HepG2 (cell line): ENCODE measurements around the gene IRF2BPL. TPM values are rescaled to one million over a fixed set of nuclear protein-coding genes. Genes with fewer than 3 reads are reported as not detected.

Source experiments
- ATAC-seq: fragments of 200-7000 bp; cut with Tn5 transposase; 3 replicates; pipeline ENCODE4 v1.9.1; 2020; ENCODE audit warnings: mild to moderate bottlenecking, moderate library complexity
- BruUV-seq: library from RNA; stranded (reverse); fragments of 400-500 nt; replicated peaks from 2 replicates; lab custom pipeline; 2021; lab: Mats Ljungman, UMichigan
- CTCF ChIA-PET: fragments of 300-600 bp; formaldehyde crosslinking; extraction: SDS; loops from one replicate; lab custom pipeline; 2021; ENCODE audit warnings: low total read pairs, inconsistent platforms, low intra/inter-chr PET ratio; lab: Yijun Ruan, JAX
- POLR2A ChIA-PET: fragments of 350-600 bp; sonication (Branson Sonifier 250); formaldehyde crosslinking; loops from one replicate; lab custom pipeline; 2020; ENCODE audit warnings: antibody characterized with exemption, inconsistent platforms; lab: Yijun Ruan, JAX
- DNase-seq: peaks from one replicate; pipeline ENCODE4 v3.0.0-alpha.2; 2015; ENCODE audit warnings: low spot score
- FAIRE-seq: peaks from 3 replicates; lab custom pipeline; 2011; peaks lifted over from hg19 to GRCh38; lab: Jason Lieb, UNC
- H2AFZ ChIP-seq: one replicate; pipeline ENCODE4 v1.6.1; 2011; ENCODE audit warnings: low read length, inconsistent platforms
- H3K27ac ChIP-seq: fragments of 300-600 bp; 3 replicates; pipeline ENCODE4 v1.8.0; 2011; ENCODE audit warnings: mixed run types, mild to moderate bottlenecking, mixed read lengths, low read length, inconsistent platforms; ENCODE audit not compliant: insufficient read depth; ENCODE audit errors: extremely low read length
- H3K27me3 ChIP-seq, 2 experiments: fragments of 200-600 bp in 1 of 2; 2 replicates in 1 of 2; 3 replicates in 1 of 2; pipeline versions ENCODE4 v1.6.0 to v1.8.0; 2011; ENCODE audit warnings: low read length in 2 of 2, mild to moderate bottlenecking in 2 of 2, moderate library complexity in 2 of 2, inconsistent platforms in 1 of 2; ENCODE audit not compliant: insufficient read depth in 2 of 2, control insufficient read depth in 1 of 2
- H3K36me3 ChIP-seq, 2 experiments: fragments of 200-600 bp in 1 of 2; replicated peaks in 1 of 2; 2 replicates in 1 of 2; 3 replicates in 1 of 2; pipeline versions ENCODE4 v1.5.1 to v1.8.0; 2011; ENCODE audit warnings: low read length in 2 of 2, inconsistent platforms in 1 of 2; ENCODE audit not compliant: insufficient read depth in 2 of 2, control insufficient read depth in 1 of 2
- H3K4me1 ChIP-seq: 2 replicates; pipeline ENCODE4 v1.5.1; 2012; ENCODE audit warnings: low read length, inconsistent platforms; ENCODE audit not compliant: insufficient read depth
- H3K4me2 ChIP-seq: 2 replicates; pipeline ENCODE4 v1.6.0; 2011; ENCODE audit warnings: low read depth, low read length, inconsistent platforms
- H3K4me3 ChIP-seq, 3 experiments: fragments of 200-600 bp in 1 of 3; sonication (generic), shearing (Covaris generic) in 1 of 3; replicated peaks in 1 of 3; 2 replicates each; pipeline ENCODE4 v1.5.1; 2011 to 2016; ENCODE audit warnings: low read length in 3 of 3, inconsistent platforms in 2 of 3, low read depth in 2 of 3, mild to moderate bottlenecking in 2 of 3, control low read depth in 1 of 3, mixed read lengths in 1 of 3; ENCODE audit not compliant: insufficient read depth in 1 of 3
- H3K79me2 ChIP-seq: one replicate; pipeline ENCODE4 v1.6.1; 2011; ENCODE audit warnings: low read length, inconsistent platforms; ENCODE audit not compliant: insufficient read depth
- H3K9ac ChIP-seq: 2 replicates; pipeline ENCODE4 v1.6.0; 2011; ENCODE audit warnings: mild to moderate bottlenecking, low read depth, low read length, inconsistent platforms; ENCODE audit not compliant: insufficient read depth
- H3K9me3 ChIP-seq: 2 replicates; pipeline ENCODE4 v1.5.1; 2012; ENCODE audit warnings: mild to moderate bottlenecking, low read length
- H4K20me1 ChIP-seq: 2 replicates; pipeline ENCODE4 v1.6.0; 2011; ENCODE audit warnings: inconsistent platforms, mild to moderate bottlenecking, low read length, moderate library complexity; ENCODE audit not compliant: insufficient read depth
- ATRX ChIP-seq: sonication (generic); formaldehyde crosslinking; IDR thresholded peaks from 2 replicates; pipeline ENCODE4 v1.4.0; 2020; ENCODE audit warnings: missing genetic modification reagents, borderline replicate concordance
- CBX1 ChIP-seq: IDR thresholded peaks from one replicate; pipeline ENCODE4 v1.6.1; 2016; ENCODE audit warnings: antibody characterized with exemption, low read depth
- FLYWCH1 ChIP-seq: sonication (generic); formaldehyde crosslinking; IDR thresholded peaks from 2 replicates; pipeline ENCODE4 v1.8.1; 2023; ENCODE audit warnings: mild to moderate bottlenecking, missing genetic modification reagents
- FOXJ3 ChIP-seq: sonication (generic); formaldehyde crosslinking; IDR thresholded peaks from 2 replicates; pipeline ENCODE4 v1.4.0; 2020; ENCODE audit warnings: missing genetic modification reagents, mild to moderate bottlenecking, borderline replicate concordance
- KDM5B ChIP-seq: sonication (generic); formaldehyde crosslinking; IDR thresholded peaks from 2 replicates; pipeline ENCODE4 v1.4.0; 2020; ENCODE audit warnings: missing genetic modification reagents, mild to moderate bottlenecking, borderline replicate concordance
- MIXL1 ChIP-seq: IDR thresholded peaks from 2 replicates; pipeline ENCODE4 v1.6.1; 2016
- SOX13 ChIP-seq, 3 experiments: fragments of 450-650 bp in 1 of 3; sonication (generic) in 1 of 3; formaldehyde crosslinking in 1 of 3; IDR thresholded peaks in 2 of 3; conservative IDR thresholded peaks in 1 of 3; 2 replicates each; pipeline versions ENCODE4 v1.5.0 to v1.6.1; 2016 to 2020; ENCODE audit warnings: antibody characterized with exemption in 1 of 3, mild to moderate bottlenecking in 1 of 3, missing compliant biosample characterization in 1 of 3, missing genetic modification reagents in 1 of 3, moderate library complexity in 1 of 3
- TRIM24 ChIP-seq: sonication (generic); formaldehyde crosslinking; IDR thresholded peaks from 2 replicates; pipeline ENCODE4 v1.8.0; 2022; ENCODE audit warnings: mild to moderate bottlenecking, missing genetic modification reagents
- ZFP90 ChIP-seq: sonication (generic); formaldehyde crosslinking; IDR thresholded peaks from 2 replicates; pipeline ENCODE4 v1.8.0; 2022; ENCODE audit warnings: missing genetic modification reagents, mild to moderate bottlenecking, inconsistent platforms, borderline replicate concordance
- ZFYVE20 ChIP-seq: sonication (generic); formaldehyde crosslinking; IDR thresholded peaks from 2 replicates; pipeline ENCODE4 v1.8.0; 2023; ENCODE audit warnings: low read depth, mild to moderate bottlenecking, moderate library complexity, missing genetic modification reagents, borderline replicate concordance
- ZMAT3 ChIP-seq: sonication (generic); formaldehyde crosslinking; conservative IDR thresholded peaks from 2 replicates; pipeline ENCODE4 v1.7.0; 2021; ENCODE audit warnings: missing genetic modification reagents
- ZMYM4 ChIP-seq: sonication (generic); formaldehyde crosslinking; IDR thresholded peaks from 2 replicates; pipeline ENCODE4 v1.8.1; 2023; ENCODE audit warnings: mild to moderate bottlenecking, missing genetic modification reagents
- ZNF569 ChIP-seq: sonication (generic); formaldehyde crosslinking; IDR thresholded peaks from 2 replicates; pipeline ENCODE4 v1.5.0; 2020; ENCODE audit warnings: mild to moderate bottlenecking, missing genetic modification reagents, moderate library complexity, borderline replicate concordance
- ZNF772 ChIP-seq: sonication (generic); formaldehyde crosslinking; IDR thresholded peaks from 2 replicates; pipeline ENCODE4 v1.5.0; 2020; ENCODE audit warnings: mild to moderate bottlenecking, missing genetic modification reagents
- WGBS: methylation state at CpG from one replicate; pipeline ENCODE4 v1.1.6; 2017; ENCODE audit warnings: low lambda C conversion rate; 5-methylcytosine and 5-hydroxymethylcytosine counted together
- in situ Hi-C: cut with HindIII; loops from 2 replicates; pipeline ENCODE4 v1.10.0; 2017; ENCODE audit warnings: low pct_unique_long_range_greater_than_20kb; ENCODE audit not compliant: extremely low pct_ligation_motif_present
- intact Hi-C: fragments of 100-400 bp; cut with micrococcal nuclease; formaldehyde crosslinking; loops from one replicate; pipeline ENCODE4 v1.10.0; 2022; ENCODE audit not compliant: unreplicated experiment
- polyA plus RNA-seq, 8 experiments: library from polyadenylated mRNA; depleted of rRNA in 3 of 8; stranded (reverse) in 7 of 8; unstranded in 1 of 8; fragments of >200 nt; fragmentation: Illumina TruSeq in 4 of 8; extraction: Trizol in 4 of 8; gene quantifications; 2 replicates each; pipeline versions ENCODE4 v1.2.1 to v1.2.3, GENCODE V29; 2011 to 2016; ENCODE audit warnings: low read depth in 4 of 8, missing spikeins in 1 of 8, mixed read lengths in 1 of 8; ENCODE audit not compliant: insufficient read depth in 1 of 8
- total RNA-seq, 5 experiments: library from RNA; depleted of rRNA; stranded (reverse); fragments of >200 nt; fragmentation: Illumina TruSeq; extraction: Trizol; gene quantifications; 2 replicates each; pipeline ENCODE4 v1.2.3, GENCODE V29; 2016; ENCODE audit warnings: low read depth in 1 of 5
- TF ChIP-seq, protein P1 (sequence below): IDR thresholded peaks from 2 replicates; pipeline ENCODE4 v1.4.0; 2020; ENCODE audit warnings: mild to moderate bottlenecking, missing genetic modification reagents
- TF ChIP-seq, protein P2 (sequence below): sonication (generic); formaldehyde crosslinking; IDR thresholded peaks from 2 replicates; pipeline ENCODE4 v1.8.1; 2023; ENCODE audit warnings: mild to moderate bottlenecking, missing genetic modification reagents, borderline replicate concordance
- TF ChIP-seq, protein P3 (sequence below): sonication (generic); formaldehyde crosslinking; IDR thresholded peaks from 2 replicates; pipeline ENCODE4 v1.8.0; 2022; ENCODE audit warnings: missing genetic modification reagents, mild to moderate bottlenecking, borderline replicate concordance

The IRF2BPL gene
- total and polyA plus RNA-seq, 2 of the 13 experiments (the other 11 are each of a cell fraction or from before 2014, with no cell fraction given) = 6.6 to 8.4 TPM

DNA sequence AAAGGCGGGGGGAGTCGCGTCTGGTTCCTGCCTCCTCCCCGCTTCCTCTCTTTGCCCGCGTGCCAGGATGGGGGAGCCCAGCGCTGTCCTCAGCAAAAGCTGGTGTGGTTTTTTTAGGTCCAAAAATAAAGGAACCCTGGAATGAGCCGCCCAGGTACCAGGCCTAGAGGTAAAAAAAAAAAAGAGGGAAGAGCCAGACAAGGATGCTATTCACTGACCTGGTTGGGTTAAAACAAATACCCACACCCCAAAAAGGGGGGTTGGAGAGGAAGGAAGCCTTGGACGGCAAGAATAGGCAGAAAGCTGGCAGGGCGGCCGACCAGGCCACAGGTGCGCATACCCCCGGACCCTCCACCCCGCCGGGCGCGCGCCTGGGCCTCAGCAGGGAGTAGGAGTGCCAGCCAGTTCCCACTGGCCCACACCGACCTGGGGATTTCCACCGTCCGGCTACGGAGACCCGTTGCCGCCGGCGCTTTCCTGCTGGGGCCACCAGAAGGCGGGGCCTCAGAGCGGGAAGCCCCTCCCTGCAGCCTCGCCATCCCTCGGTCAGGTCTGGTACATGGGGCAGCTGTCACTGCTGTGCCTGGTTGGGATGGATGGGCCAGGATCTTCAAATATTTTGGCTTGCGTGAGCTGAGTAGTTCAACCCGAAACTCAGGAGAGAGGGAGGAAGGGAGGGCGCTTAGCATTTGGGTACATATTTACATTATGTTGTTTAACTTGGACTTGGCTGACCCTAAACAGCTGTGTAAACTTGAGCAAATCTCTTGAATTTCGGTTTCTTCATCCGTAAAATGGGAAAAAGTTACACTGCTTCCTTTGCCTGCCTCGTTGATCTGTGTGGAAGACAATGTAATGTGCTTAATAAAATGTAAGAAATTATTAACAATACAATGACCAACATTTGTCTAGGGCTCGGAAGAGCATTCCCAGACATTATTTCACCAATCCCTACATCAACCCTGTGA, 5.4 kb upstream of the IRF2BPL start:
- Histone ChIP-seq H3K27me3 (no peaks in the 10 kb centered on the region), H3K4me2 (peak overlapping the region; percentile 92), H3K9ac (peak overlapping the region; percentile 61), H2AFZ (no peak overlapping the region), H3K79me2 (no peaks in the 10 kb centered on the region), H4K20me1 (no peaks in the 10 kb centered on the region), H3K9me3 (no peaks in the 10 kb centered on the region), H3K27ac (peak overlapping the region; percentile 64), H3K4me3 (peak overlapping the region; percentile 54 to 75 (median 55)), H3K36me3 (no peaks in the 10 kb centered on the region), H3K4me1 (peaks cover 94% of the 10 kb centered on the region)
- ChIA-PET CTCF (no interaction called here), POLR2A (interaction anchor here (0.9 to 1.5 kb wide), 5 partner anchors 9 to 81 kb away, joined by 3 to 10 read pairs (median 4); no protein-coding TSS in a partner anchor)
- in situ Hi-C loops (no loop called here), intact Hi-C loops (no loop called here)
- peak; percentile 81 for DNase-seq
- WGBS = 1% methylated on average over 20 of the region's 37 CpGs
- peak; percentile 75 for FAIRE-seq
- ATAC-seq = peak; percentile 84
- BruUV-seq = TSS peak; percentile 65
- TF ChIP-seq TRIM24 (no peak), ZFYVE20 (CRISPR knock-in tag) (no peak), FOXJ3 (CRISPR knock-in tag) (peak; percentile 88), CBX1 (no peak), ZNF569 (CRISPR knock-in tag) (no peak), KDM5B (CRISPR knock-in tag) (peak; percentile 62), ZMAT3 (CRISPR knock-in tag) (0 out of 2 replicates have a peak, but pooled peaks have one; percentile 46), SOX13 (IDR thresholded peaks at IDR 0.05) (0 out of 2 replicates have a peak, but pooled peaks have one; percentile 34), SOX13 (CRISPR knock-in tag; conservative IDR thresholded peaks at IDR 0.05 in 1 of 2, IDR thresholded peaks at IDR 0.05 in 1 of 2) (peak in 1 of 2 experiments; percentile 80; a peak in 2 of 4 replicates), MIXL1 (CRISPR knock-in tag) (peak; percentile 61; the same call in 1 of the 2 replicates), ZMYM4 (CRISPR knock-in tag) (peak; percentile 64), ZFP90 (peak; percentile 74; the same call in 1 of the 2 replicates), ZNF772 (CRISPR knock-in tag) (no peak), FLYWCH1 (CRISPR knock-in tag) (no peak), ATRX (CRISPR knock-in tag) (no peak)
- TF ChIP-seq, protein P1, sequence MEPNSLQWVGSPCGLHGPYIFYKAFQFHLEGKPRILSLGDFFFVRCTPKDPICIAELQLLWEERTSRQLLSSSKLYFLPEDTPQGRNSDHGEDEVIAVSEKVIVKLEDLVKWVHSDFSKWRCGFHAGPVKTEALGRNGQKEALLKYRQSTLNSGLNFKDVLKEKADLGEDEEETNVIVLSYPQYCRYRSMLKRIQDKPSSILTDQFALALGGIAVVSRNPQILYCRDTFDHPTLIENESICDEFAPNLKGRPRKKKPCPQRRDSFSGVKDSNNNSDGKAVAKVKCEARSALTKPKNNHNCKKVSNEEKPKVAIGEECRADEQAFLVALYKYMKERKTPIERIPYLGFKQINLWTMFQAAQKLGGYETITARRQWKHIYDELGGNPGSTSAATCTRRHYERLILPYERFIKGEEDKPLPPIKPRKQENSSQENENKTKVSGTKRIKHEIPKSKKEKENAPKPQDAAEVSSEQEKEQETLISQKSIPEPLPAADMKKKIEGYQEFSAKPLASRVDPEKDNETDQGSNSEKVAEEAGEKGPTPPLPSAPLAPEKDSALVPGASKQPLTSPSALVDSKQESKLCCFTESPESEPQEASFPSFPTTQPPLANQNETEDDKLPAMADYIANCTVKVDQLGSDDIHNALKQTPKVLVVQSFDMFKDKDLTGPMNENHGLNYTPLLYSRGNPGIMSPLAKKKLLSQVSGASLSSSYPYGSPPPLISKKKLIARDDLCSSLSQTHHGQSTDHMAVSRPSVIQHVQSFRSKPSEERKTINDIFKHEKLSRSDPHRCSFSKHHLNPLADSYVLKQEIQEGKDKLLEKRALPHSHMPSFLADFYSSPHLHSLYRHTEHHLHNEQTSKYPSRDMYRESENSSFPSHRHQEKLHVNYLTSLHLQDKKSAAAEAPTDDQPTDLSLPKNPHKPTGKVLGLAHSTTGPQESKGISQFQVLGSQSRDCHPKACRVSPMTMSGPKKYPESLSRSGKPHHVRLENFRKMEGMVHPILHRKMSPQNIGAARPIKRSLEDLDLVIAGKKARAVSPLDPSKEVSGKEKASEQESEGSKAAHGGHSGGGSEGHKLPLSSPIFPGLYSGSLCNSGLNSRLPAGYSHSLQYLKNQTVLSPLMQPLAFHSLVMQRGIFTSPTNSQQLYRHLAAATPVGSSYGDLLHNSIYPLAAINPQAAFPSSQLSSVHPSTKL = peak; percentile 97
- TF ChIP-seq, protein P2, sequence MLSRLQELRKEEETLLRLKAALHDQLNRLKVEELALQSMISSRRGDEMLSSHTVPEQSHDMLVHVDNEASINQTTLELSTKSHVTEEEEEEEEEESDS (CRISPR knock-in tag) = no peak
- TF ChIP-seq, protein P3, sequence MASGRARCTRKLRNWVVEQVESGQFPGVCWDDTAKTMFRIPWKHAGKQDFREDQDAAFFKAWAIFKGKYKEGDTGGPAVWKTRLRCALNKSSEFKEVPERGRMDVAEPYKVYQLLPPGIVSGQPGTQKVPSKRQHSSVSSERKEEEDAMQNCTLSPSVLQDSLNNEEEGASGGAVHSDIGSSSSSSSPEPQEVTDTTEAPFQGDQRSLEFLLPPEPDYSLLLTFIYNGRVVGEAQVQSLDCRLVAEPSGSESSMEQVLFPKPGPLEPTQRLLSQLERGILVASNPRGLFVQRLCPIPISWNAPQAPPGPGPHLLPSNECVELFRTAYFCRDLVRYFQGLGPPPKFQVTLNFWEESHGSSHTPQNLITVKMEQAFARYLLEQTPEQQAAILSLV (CRISPR knock-in tag) = 0 out of 2 replicates have a peak, but pooled peaks have one; percentile 54
